ENCODE data around the gene SKIL. TPM values are rescaled to one million over a fixed set of nuclear protein-coding genes. Genes with fewer than 3 reads are reported as not detected.

Gene SKIL
- total RNA-seq, 6 experiments from 2014 or later, result 14.1 to 29.1 (median 21.3) TPM

DNA sequence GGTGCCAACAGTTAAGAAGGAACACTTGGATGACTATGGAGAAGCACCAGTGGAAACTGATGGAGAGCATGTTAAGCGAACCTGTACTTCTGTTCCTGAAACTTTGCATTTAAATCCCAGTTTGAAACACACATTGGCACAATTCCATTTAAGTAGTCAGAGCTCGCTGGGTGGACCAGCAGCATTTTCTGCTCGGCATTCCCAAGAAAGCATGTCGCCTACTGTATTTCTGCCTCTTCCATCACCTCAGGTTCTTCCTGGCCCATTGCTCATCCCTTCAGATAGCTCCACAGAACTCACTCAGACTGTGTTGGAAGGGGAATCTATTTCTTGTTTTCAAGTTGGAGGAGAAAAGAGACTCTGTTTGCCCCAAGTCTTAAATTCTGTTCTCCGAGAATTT is 3.0 kb downstream of the SKIL start:
- H3K4me1 ChIP-seq, result peaks cover 0 to 11% (median 1%) of the 10 kb centered on the region in 4 donors
- no peak for TF ChIP-seq POLR2A (IDR thresholded peaks at IDR 0.05)
- TF ChIP-seq, protein P1, sequence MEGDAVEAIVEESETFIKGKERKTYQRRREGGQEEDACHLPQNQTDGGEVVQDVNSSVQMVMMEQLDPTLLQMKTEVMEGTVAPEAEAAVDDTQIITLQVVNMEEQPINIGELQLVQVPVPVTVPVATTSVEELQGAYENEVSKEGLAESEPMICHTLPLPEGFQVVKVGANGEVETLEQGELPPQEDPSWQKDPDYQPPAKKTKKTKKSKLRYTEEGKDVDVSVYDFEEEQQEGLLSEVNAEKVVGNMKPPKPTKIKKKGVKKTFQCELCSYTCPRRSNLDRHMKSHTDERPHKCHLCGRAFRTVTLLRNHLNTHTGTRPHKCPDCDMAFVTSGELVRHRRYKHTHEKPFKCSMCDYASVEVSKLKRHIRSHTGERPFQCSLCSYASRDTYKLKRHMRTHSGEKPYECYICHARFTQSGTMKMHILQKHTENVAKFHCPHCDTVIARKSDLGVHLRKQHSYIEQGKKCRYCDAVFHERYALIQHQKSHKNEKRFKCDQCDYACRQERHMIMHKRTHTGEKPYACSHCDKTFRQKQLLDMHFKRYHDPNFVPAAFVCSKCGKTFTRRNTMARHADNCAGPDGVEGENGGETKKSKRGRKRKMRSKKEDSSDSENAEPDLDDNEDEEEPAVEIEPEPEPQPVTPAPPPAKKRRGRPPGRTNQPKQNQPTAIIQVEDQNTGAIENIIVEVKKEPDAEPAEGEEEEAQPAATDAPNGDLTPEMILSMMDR (IDR thresholded peaks at IDR 0.05), result no peak
- no peaks in the 10 kb centered on the region for H3K9me3 ChIP-seq
- ATAC-seq, result no peak
- intact Hi-C loops (cut with DNase I), result no loop called here
- no peak overlapping the region for H3K27ac ChIP-seq
- H3K27me3 ChIP-seq, result no peaks in the 10 kb centered on the region
- 87% methylated on average over 4 of the region's 5 CpGs for WGBS (ENCODE audit: insufficient coverage, low coverage, low lambda C conversion rate, missing lambda C conversion rate)
- no peak for DNase-seq
- H3K36me3 ChIP-seq, result no peaks in the 10 kb centered on the region
- H3K4me3 ChIP-seq, result no peak overlapping the region

GRCh38 chr3:170360916-170361315 is 3.4 kb downstream of the SKIL start:
- ATAC-seq (no peak), DNase-seq (no peak)
- Histone ChIP-seq H3K4me3 (no peak overlapping the region), H3K9me3 (no peaks in the 10 kb centered on the region), H3K27me3 (no peaks in the 10 kb centered on the region), H3K4me1 (peaks cover 0 to 8% (median 0%) of the 10 kb centered on the region in 4 donors), H3K27ac (no peak overlapping the region), H3K36me3 (no peaks in the 10 kb centered on the region)
- 48% methylated on average over 5 of the region's 5 CpGs for WGBS (ENCODE audit: insufficient coverage, low coverage, low lambda C conversion rate, missing lambda C conversion rate)
- intact Hi-C loops (cut with DNase I), result no loop called here
- no peak for TF ChIP-seq POLR2A (IDR thresholded peaks at IDR 0.05)

DNA sequence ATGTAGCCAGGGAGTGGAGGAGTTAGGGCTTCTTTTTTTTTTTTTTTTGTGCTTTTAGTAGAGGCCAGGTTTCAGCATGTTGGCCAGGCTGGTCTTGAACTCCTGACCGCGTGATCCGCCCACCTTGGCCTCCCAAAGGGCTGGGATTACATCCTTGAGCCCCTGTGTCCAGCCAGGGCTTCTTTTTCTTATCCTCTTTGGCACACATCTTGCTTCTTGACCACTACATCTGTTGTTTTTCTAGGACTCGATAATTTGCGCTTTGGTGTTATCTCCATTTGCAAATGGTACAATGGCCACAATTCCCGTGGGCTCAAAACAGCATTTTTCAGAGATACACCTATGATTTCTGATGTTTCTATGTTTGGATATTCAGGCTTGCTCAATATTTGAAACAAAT is 4.2 kb downstream of the SKIL start:
- H3K4me1 ChIP-seq, result peaks cover 0 to 8% (median 0%) of the 10 kb centered on the region in 4 donors
- no peak for TF ChIP-seq POLR2A (IDR thresholded peaks at IDR 0.05)
- TF ChIP-seq, protein P1 (IDR thresholded peaks at IDR 0.05), result no peak
- ATAC-seq, result no peak
- DNase-seq, result no peak
- H3K36me3 ChIP-seq, result no peaks in the 10 kb centered on the region
- intact Hi-C loops (cut with DNase I), result no loop called here
- 88% methylated on average over 6 of the region's 6 CpGs for WGBS (ENCODE audit: insufficient coverage, low coverage, low lambda C conversion rate, missing lambda C conversion rate)
- H3K9me3 ChIP-seq, result no peaks in the 10 kb centered on the region
- H3K27me3 ChIP-seq, result no peaks in the 10 kb centered on the region
- no peak overlapping the region for H3K4me3 ChIP-seq
- H3K27ac ChIP-seq, result no peak overlapping the region

DNA sequence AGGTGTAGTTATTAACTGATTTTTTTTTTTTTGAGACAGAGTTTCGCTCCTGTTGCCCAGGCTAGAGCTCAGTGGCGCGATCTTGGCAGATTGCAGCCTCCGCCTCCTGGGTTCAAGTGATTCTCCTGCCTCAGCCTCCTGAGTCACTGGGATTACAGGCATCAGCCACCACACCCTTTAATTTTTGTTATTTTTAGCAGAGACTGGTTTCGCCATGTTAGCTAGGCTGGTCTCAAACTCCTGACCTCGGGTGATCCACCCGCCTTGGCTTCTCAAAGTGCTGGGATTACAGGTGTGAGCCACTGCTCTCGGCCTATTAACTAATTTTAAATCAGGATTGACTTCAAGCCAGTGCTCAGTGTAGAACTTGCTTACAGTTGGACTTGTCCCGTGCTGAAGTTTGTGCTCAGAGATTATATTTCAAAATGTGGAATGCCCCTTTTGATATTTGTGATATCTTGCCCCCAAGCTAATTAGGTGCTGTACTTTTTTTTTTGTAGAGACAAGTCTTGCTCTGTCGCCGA is 6.0 kb downstream of the SKIL start:
- no peak overlapping the region for H3K4me3 ChIP-seq
- intact Hi-C loops (cut with DNase I), result no loop called here

GRCh38 chr3:170364965-170365364 is 7.5 kb downstream of the SKIL start:
- no peak for DNase-seq
- peak in 2 of 4 donors; percentile 25 to 48 for ATAC-seq
- H3K4me3 ChIP-seq, result no peak overlapping the region
- 45% methylated on average over 4 of the region's 4 CpGs for WGBS (ENCODE audit: insufficient coverage, low coverage, low lambda C conversion rate, missing lambda C conversion rate)
- peaks cover 0 to 8% (median 0%) of the 10 kb centered on the region in 4 donors for H3K4me1 ChIP-seq
- H3K9me3 ChIP-seq, result no peaks in the 10 kb centered on the region
- no peak for TF ChIP-seq POLR2A (IDR thresholded peaks at IDR 0.05)
- TF ChIP-seq, protein P1 (IDR thresholded peaks at IDR 0.05), result no peak
- intact Hi-C loops (cut with DNase I), result no loop called here
- no peaks in the 10 kb centered on the region for H3K27me3 ChIP-seq
- no peaks in the 10 kb centered on the region for H3K36me3 ChIP-seq
- H3K27ac ChIP-seq, result no peak overlapping the region

More for the DNA sequence above, 6.0 kb downstream of the SKIL start:
- TF ChIP-seq POLR2A (IDR thresholded peaks at IDR 0.05), result no peak
- TF ChIP-seq, protein P1 (IDR thresholded peaks at IDR 0.05), result no peak
- DNase-seq (no peak), ATAC-seq (no peak)
- Histone ChIP-seq H3K36me3 (no peaks in the 10 kb centered on the region), H3K4me1 (peaks cover 0 to 8% (median 0%) of the 10 kb centered on the region in 4 donors), H3K27ac (no peak overlapping the region), H3K27me3 (no peaks in the 10 kb centered on the region), H3K9me3 (no peaks in the 10 kb centered on the region)
- WGBS (ENCODE audit: insufficient coverage, low coverage, low lambda C conversion rate, missing lambda C conversion rate), result 81% methylated on average over 8 of the region's 11 CpGs
